ENCODE measurements around the gene ACYP1. TPM values are rescaled to one million over a fixed set of nuclear protein-coding genes. Genes with fewer than 3 reads are reported as not detected.

ACYP1 gene
- total and polyA plus RNA-seq, 2 donors (not counting 3 experiments of a cell fraction or from before 2014, with no cell fraction given) = 30.2 to 37.5 TPM

GRCh38 chr14:75048101-75048500 is 15.7 kb downstream of the ACYP1 start:
- dilution Hi-C loops (cut with MboI; ENCODE audit: extremely low pct_ligation_motif_present, low sequenced_read_pairs) = no loop called here
- POLR2A ChIA-PET = interaction anchor here (1.2 kb wide), 1 partner anchor 93 kb away, joined by 3 read pairs; the partner anchor contains the start of gene PGF
- Histone ChIP-seq H4K20me1 (replicated peaks; ENCODE audit: control insufficient read depth, extremely low read depth, insufficient read depth, low read length) (no peaks in the 10 kb centered on the region), H3K9ac (replicated peaks; ENCODE audit: extremely low read depth, insufficient read depth, low read length) (no peak overlapping the region), H3K4me1 (ENCODE audit: control insufficient read depth, extremely low read depth, insufficient read depth, low read length) (peaks cover 21% of the 10 kb centered on the region), H3K27ac (ENCODE audit: insufficient read depth, low read depth, low read length) (no peak overlapping the region), H3K4me2 (ENCODE audit: insufficient read depth, low read length) (no peak overlapping the region), H3K9me1 (replicated peaks; ENCODE audit: control insufficient read depth, extremely low read depth, insufficient read depth, low read length) (no peaks in the 10 kb centered on the region), H3K9me3 (replicated peaks; ENCODE audit: control insufficient read depth, insufficient read depth, low read length) (no peaks in the 10 kb centered on the region), H2AFZ (ENCODE audit: low read depth, low read length) (no peak overlapping the region), H3K79me2 (ENCODE audit: control insufficient read depth, insufficient read depth, low read length) (peaks cover 6% of the 10 kb centered on the region), H3K4me3 (replicated peaks in 1 of 3; ENCODE audit: insufficient read depth in 1 of 3, low read depth in 1 of 3, low read length in 3 of 3) (no peak overlapping the region), H3K27me3 (ENCODE audit: control insufficient read depth in 2 of 2, insufficient read depth in 2 of 2, low read length in 2 of 2) (no peaks in the 10 kb centered on the region), H3K36me3 (ENCODE audit: control insufficient read depth in 2 of 2, extremely low read depth in 1 of 2, insufficient read depth in 2 of 2, low read length in 2 of 2) (no peaks in the 10 kb centered on the region)
- TF ChIP-seq MYC (IDR thresholded peaks at IDR 0.05; ENCODE audit: low read depth, low read length) = no peak
- no peak for TF ChIP-seq GATA2 (IDR thresholded peaks at IDR 0.05; ENCODE audit: insufficient read depth, insufficient read length, low read depth, low read length)
- no peak for TF ChIP-seq EZH2 (IDR thresholded peaks at IDR 0.05; ENCODE audit: borderline replicate concordance, low read depth, low read length, severe bottlenecking)
- no peak for TF ChIP-seq POLR2A (IDR thresholded peaks at IDR 0.05; ENCODE audit: low read depth, low read length)
- no peak for TF ChIP-seq POLR2AphosphoS5 (IDR thresholded peaks at IDR 0.05; ENCODE audit: insufficient read depth, low read depth, low read length)
- no peak for TF ChIP-seq FOS (IDR thresholded peaks at IDR 0.05; ENCODE audit: borderline replicate concordance, insufficient read depth, low read length)
- CTCF ChIA-PET = interaction anchor here (1.1 kb wide), 1 partner anchor 15 kb away, joined by 3 read pairs; the partner anchor contains the start of gene ACYP1
- intact Hi-C loops (cut with micrococcal nuclease) = no loop called here
- no TSS peak for BruUV-seq (replicated peaks)
- FAIRE-seq (no peak), DNase-seq (ENCODE audit: low read depth, low spot score) (no peak)

- BruUV-seq (replicated peaks) = no TSS peak
- ChIA-PET POLR2A (no interaction called here), CTCF (interaction anchor here (1.1 kb wide), 1 partner anchor 16 kb away, joined by 3 read pairs; the partner anchor contains the start of gene ACYP1)
- FAIRE-seq = no peak
- Histone ChIP-seq H3K9ac (replicated peaks; ENCODE audit: extremely low read depth, insufficient read depth, low read length) (no peak overlapping the region), H3K79me2 (ENCODE audit: control insufficient read depth, insufficient read depth, low read length) (peaks cover 6% of the 10 kb centered on the region), H3K4me3 (replicated peaks in 1 of 3; ENCODE audit: insufficient read depth in 1 of 3, low read depth in 1 of 3, low read length in 3 of 3) (no peak overlapping the region), H3K27me3 (ENCODE audit: control insufficient read depth in 2 of 2, insufficient read depth in 2 of 2, low read length in 2 of 2) (no peaks in the 10 kb centered on the region), H3K9me3 (replicated peaks; ENCODE audit: control insufficient read depth, insufficient read depth, low read length) (no peaks in the 10 kb centered on the region), H3K4me2 (ENCODE audit: insufficient read depth, low read length) (no peak overlapping the region), H3K4me1 (ENCODE audit: control insufficient read depth, extremely low read depth, insufficient read depth, low read length) (peaks cover 21% of the 10 kb centered on the region), H3K9me1 (replicated peaks; ENCODE audit: control insufficient read depth, extremely low read depth, insufficient read depth, low read length) (no peaks in the 10 kb centered on the region), H3K36me3 (ENCODE audit: control insufficient read depth in 2 of 2, extremely low read depth in 1 of 2, insufficient read depth in 2 of 2, low read length in 2 of 2) (no peaks in the 10 kb centered on the region), H4K20me1 (replicated peaks; ENCODE audit: control insufficient read depth, extremely low read depth, insufficient read depth, low read length) (no peaks in the 10 kb centered on the region), H3K27ac (ENCODE audit: insufficient read depth, low read depth, low read length) (no peak overlapping the region), H2AFZ (ENCODE audit: low read depth, low read length) (no peak overlapping the region)
- no peak for DNase-seq (ENCODE audit: low read depth, low spot score)
- dilution Hi-C loops (cut with MboI; ENCODE audit: extremely low pct_ligation_motif_present, low sequenced_read_pairs) = no loop called here
- intact Hi-C loops (cut with micrococcal nuclease) = loop anchor here (2.0 kb wide), 1 partner anchor 17 kb away; the partner anchor contains the start of gene ACYP1
- TF ChIP-seq MAX (IDR thresholded peaks at IDR 0.05; ENCODE audit: insufficient read depth, insufficient read length) = no peak
- TF ChIP-seq CTCF (IDR thresholded peaks at IDR 0.05; ENCODE audit: extremely low read depth in 1 of 2, insufficient read depth in 1 of 2, low read depth in 1 of 2, low read length in 2 of 2) = no peak
- no peak for TF ChIP-seq JUN (IDR thresholded peaks at IDR 0.05; ENCODE audit: borderline replicate concordance, insufficient read depth, insufficient read length, low read depth)
- no peak for TF ChIP-seq POLR2AphosphoS5 (IDR thresholded peaks at IDR 0.05; ENCODE audit: insufficient read depth, low read depth, low read length)
- no peak for TF ChIP-seq MYC (IDR thresholded peaks at IDR 0.05; ENCODE audit: low read depth, low read length)
- TF ChIP-seq EZH2 (IDR thresholded peaks at IDR 0.05; ENCODE audit: borderline replicate concordance, low read depth, low read length, severe bottlenecking) = no peak
- no peak for TF ChIP-seq GATA2 (IDR thresholded peaks at IDR 0.05; ENCODE audit: insufficient read depth, insufficient read length, low read depth, low read length)
- TF ChIP-seq POLR2A (IDR thresholded peaks at IDR 0.05; ENCODE audit: low read depth, low read length) = no peak
- TF ChIP-seq FOS (IDR thresholded peaks at IDR 0.05; ENCODE audit: borderline replicate concordance, insufficient read depth, low read length) = no peak
Observed at GRCh38 chr14:75047506-75047905, 16.3 kb downstream of the ACYP1 start.
